ENCODE measurements around the gene DCTN3.
A peak's percentile ranks its signal among the peaks of the same experiment; 100 is the strongest.

DCTN3 gene

DNA sequence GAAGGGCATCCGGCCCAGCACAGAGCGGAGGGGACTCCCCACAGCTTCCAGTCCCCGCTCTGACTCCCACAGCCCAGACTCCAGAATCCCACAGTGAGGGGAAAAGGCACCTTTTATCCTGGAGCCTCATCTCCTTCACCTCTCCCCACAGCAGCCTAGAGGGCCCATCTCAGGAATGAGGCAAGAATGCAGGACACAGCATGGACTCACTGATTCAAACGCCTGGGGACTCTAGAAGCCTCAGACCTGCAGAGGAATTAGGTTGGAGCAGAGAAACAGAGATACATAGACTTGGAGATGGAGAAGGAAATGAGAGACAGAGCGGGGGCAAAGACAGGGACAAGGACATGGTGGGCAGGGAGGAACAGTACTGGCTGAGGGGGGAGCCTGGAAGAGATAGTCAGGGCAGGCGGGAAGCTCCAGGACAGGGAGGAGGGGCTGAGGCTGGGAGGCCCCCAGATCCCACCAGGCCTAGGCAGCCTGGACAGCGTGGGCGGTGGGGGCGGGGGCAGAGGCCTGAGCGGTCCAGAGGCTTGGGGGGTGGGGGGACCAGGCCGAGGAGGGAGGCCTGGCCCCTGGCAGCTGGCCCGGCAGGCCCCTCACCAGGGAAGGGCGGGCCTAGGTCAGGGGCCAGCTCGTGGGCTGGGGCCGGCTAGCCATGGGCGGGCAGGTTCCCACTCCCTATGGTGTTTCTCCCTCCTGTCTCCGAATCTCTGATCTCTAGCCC, 46.5 kb downstream of the DCTN3 start:
- no peak for DNase-seq

DNA sequence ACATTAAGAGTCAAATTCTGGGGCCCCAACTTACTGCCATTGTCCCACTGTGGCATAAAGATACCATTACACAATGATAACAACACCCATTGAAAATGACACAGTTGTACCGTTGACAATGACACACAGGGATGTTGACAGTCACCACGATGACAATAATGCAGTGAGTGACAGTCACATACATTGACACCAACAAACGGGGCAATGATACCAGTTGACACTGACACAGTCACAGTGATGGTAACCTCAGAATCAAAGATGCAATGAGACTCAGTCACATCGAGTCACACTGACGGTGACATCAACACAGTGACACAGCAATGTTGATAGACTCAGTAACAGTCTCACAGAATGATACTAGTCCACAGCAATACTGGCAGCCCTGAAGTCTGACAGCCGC, 47.7 kb downstream of the DCTN3 start:
- no peak for DNase-seq

- DNase-seq: no peak
Measured at GRCh38 chr9:34572092-34572491, 48.2 kb downstream of the DCTN3 start.

GRCh38 chr9:34571481-34571810, 48.8 kb downstream of the DCTN3 start:
- DNase-seq: peak; percentile 31

GRCh38 chr9:34570809-34571480, 49.4 kb downstream of the DCTN3 start:
- DNase-seq: no peak

GRCh38 chr9:34570376-34570775, 49.9 kb downstream of the DCTN3 start:
- no peak for DNase-seq

DNA sequence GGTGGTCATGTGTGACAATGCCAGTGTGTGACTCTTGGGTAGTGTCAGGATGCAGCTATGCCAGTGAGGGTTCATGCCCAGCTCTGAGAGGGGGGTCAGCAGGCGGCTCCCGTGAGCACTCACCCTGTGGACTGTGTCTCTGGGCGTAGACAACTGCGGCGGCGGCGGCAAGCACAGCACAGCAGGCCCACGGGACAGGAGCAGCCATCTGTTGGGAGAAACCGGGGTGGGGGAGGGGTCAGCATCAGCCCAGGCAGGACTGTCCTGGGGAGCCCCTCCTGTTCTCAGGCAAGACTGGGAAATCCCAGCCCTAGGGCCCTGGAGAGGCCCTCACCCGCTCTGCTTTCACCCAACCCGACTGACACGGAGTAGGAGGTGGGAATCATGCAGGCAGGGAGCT, 51.5 kb downstream of the DCTN3 start:
- no peak for DNase-seq

GRCh38 chr9:34568133-34568532, 52.2 kb downstream of the DCTN3 start:
- no peak for DNase-seq

DNA sequence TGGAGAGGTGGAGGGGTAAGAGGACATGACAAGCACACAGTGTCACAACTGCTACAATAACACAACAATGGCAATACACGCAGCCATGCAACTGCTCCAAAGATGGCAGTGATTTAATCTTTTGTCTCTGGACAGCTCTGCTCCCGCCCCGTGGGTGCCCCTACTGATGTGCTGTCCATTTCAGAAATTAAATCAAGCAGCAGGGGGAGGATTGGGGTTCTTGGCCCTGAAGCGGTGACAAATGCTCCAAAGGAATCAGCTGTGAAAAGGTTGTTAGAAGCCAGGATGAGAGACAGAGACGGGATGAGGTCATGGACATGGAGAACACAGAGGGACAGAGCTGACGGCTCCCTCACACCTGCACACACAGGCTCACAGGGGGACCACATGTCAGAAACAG, 53.3 kb downstream of the DCTN3 start:
- no peak for DNase-seq

DNA sequence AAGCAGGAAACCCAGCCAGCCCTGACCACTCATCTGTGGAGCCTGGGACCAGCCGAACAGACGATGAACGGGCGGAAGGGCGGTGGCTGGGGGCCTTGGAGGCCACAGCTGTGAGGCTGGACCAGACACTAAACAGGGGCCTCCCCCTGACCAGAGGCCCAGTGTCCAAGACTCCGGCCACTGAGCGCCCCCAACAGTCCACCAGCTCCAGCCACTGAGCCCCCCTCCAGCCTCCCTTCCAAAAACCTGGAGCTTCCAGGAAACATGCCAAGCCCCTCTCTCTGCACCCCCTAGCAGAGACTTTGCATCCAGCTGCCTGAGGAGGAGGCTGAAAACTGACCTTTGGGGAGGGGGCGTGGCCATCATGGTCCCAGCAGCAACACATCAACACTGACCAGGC, 54.0 kb downstream of the DCTN3 start:
- DNase-seq: no peak

DNA sequence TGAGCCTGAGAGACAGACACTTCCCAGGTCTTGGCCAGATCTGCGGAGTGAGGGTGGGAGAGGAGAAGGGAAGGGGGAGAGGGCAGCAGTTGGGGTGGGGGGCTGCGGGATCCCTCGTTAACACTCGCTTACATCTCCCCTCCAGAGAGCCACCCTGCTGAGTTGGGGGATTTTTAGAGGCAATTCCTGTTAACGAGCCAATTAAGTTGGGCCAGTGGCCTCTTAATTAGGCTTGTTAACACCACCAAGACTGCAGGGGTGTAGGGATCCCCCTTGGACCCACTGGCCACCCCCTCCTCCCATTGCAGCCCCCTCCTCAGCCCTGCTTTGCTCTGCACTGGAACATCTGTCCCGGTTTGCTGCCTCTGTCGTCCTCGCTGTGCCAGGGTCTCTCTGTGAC, 54.4 kb downstream of the DCTN3 start:
- DNase-seq: no peak

- no peak for DNase-seq
Measured at GRCh38 chr9:34564617-34565016, 55.7 kb downstream of the DCTN3 start.

Measured in fibroblast of skin of abdomen (primary cell).